CD14-positive monocyte (primary cell): ENCODE data around the gene GCC2. TPM values are rescaled to one million over a fixed set of nuclear protein-coding genes. Genes with fewer than 3 reads are reported as not detected.
A peak's percentile ranks its signal among the peaks of the same experiment; 100 is the strongest.
"Not testable (repeated sequence)": the region's sequence is repeated elsewhere in the genome, so short reads cannot be mapped to it uniquely, and the experiment has no call there.

Experiments
- DNase-seq, 3 donors: peaks; one replicate each; pipeline ENCODE4 v3.0.0-alpha.2; 2011 to 2022
- H2AFZ ChIP-seq: 2 replicates; pipeline ENCODE4 v1.6.0; 2012; ENCODE audit warnings: mild to moderate bottlenecking, low read depth, low read length, inconsistent platforms; ENCODE audit not compliant: insufficient read depth, poor library complexity, severe bottlenecking
- H3K27ac ChIP-seq, 2 donors: 1 replicate in 1 of 2; 2 replicates in 1 of 2; pipeline ENCODE4 v1.5.1; 2012 to 2013; ENCODE audit warnings: low read length in 2 of 2, control low read depth in 1 of 2, inconsistent platforms in 1 of 2, low read depth in 1 of 2, mild to moderate bottlenecking in 1 of 2
- H3K27me3 ChIP-seq, 2 donors: one replicate each; pipeline versions ENCODE4 v1.6.0 to v1.6.1; 2011 to 2013; ENCODE audit warnings: low read length in 2 of 2; ENCODE audit not compliant: control insufficient read depth in 2 of 2, insufficient read depth in 2 of 2
- H3K36me3 ChIP-seq, 2 donors: replicated peaks in 1 of 2; 1 replicate in 1 of 2; 2 replicates in 1 of 2; pipeline versions ENCODE4 v1.5.1 to v1.6.1; 2012 to 2013; ENCODE audit warnings: low read length in 2 of 2, control low read depth in 1 of 2, inconsistent platforms in 1 of 2, mild to moderate bottlenecking in 1 of 2; ENCODE audit not compliant: insufficient read depth in 2 of 2, control insufficient read depth in 1 of 2
- H3K4me1 ChIP-seq, 2 donors: 1 replicate in 1 of 2; 2 replicates in 1 of 2; pipeline versions ENCODE4 v1.5.1 to v1.6.1; 2012 to 2013; ENCODE audit warnings: low read length in 2 of 2, control low read depth in 1 of 2, inconsistent platforms in 1 of 2, mild to moderate bottlenecking in 1 of 2, moderate library complexity in 1 of 2; ENCODE audit not compliant: insufficient read depth in 2 of 2, control insufficient read depth in 1 of 2
- H3K4me2 ChIP-seq: replicated peaks from 2 replicates; pipeline ENCODE3; 2012; ENCODE audit warnings: low read length, moderate library complexity, mild to moderate bottlenecking; ENCODE audit not compliant: poor library complexity, severe bottlenecking; ENCODE audit errors: extremely low read depth
- H3K4me3 ChIP-seq, 3 experiments: fragments of 200-600 bp in 1 of 3; sonication (generic) in 1 of 3; replicated peaks in 1 of 3; 1 replicate in 2 of 3; 2 replicates in 1 of 3; pipeline ENCODE4 v1.5.1; 2011 to 2013; ENCODE audit warnings: low read length in 3 of 3, mild to moderate bottlenecking in 3 of 3, control low read depth in 2 of 3, low read depth in 2 of 3, inconsistent platforms in 1 of 3, moderate library complexity in 1 of 3
- H3K79me2 ChIP-seq: 2 replicates; pipeline ENCODE4 v1.6.0; 2012; ENCODE audit warnings: mild to moderate bottlenecking, control low read depth, inconsistent platforms, low read length, moderate library complexity; ENCODE audit not compliant: insufficient read depth
- H3K9ac ChIP-seq: 2 replicates; pipeline ENCODE4 v1.6.0; 2017; ENCODE audit warnings: low read length, mild to moderate bottlenecking; ENCODE audit not compliant: insufficient read depth, poor library complexity, severe bottlenecking
- H3K9me3 ChIP-seq, 2 donors: replicated peaks in 1 of 2; 1 replicate in 1 of 2; 2 replicates in 1 of 2; pipeline versions ENCODE4 v1.5.1 to v1.6.1; 2012 to 2013; ENCODE audit warnings: low read length in 2 of 2, control low read depth in 1 of 2; ENCODE audit not compliant: control insufficient read depth in 1 of 2, insufficient read depth in 1 of 2
- H4K20me1 ChIP-seq: 2 replicates; pipeline ENCODE4 v1.6.0; 2012; ENCODE audit warnings: mild to moderate bottlenecking, low read length, control low read depth, moderate library complexity; ENCODE audit not compliant: insufficient read depth
- H3K27ac Mint-ChIP-seq, 7 donors: one replicate each; pipeline ENCODE4 v1.8.0; 2020; ENCODE audit warnings: mild to moderate bottlenecking in 7 of 7, mixed read lengths in 7 of 7, moderate library complexity in 6 of 7, inconsistent platforms in 2 of 7
- H3K27me3 Mint-ChIP-seq, 3 donors: one replicate each; pipeline ENCODE4 v1.8.0; 2021 to 2022; ENCODE audit warnings: low read depth in 3 of 3, mild to moderate bottlenecking in 3 of 3, mixed read lengths in 3 of 3, moderate library complexity in 3 of 3, inconsistent platforms in 1 of 3
- H3K36me3 Mint-ChIP-seq, 2 donors: one replicate each; pipeline ENCODE4 v1.8.0; 2020; ENCODE audit warnings: mixed read lengths in 2 of 2, inconsistent platforms in 1 of 2, mild to moderate bottlenecking in 1 of 2
- H3K4me1 Mint-ChIP-seq: one replicate; pipeline ENCODE4 v1.8.0; 2020; ENCODE audit warnings: mild to moderate bottlenecking, mixed read lengths
- H3K4me3 Mint-ChIP-seq, 2 donors: one replicate each; pipeline ENCODE4 v1.8.0; 2020; ENCODE audit warnings: mild to moderate bottlenecking in 2 of 2, mixed read lengths in 2 of 2, moderate library complexity in 1 of 2
- H3K9me3 Mint-ChIP-seq, 7 donors: one replicate each; pipeline ENCODE4 v1.8.0; 2020 to 2022; ENCODE audit warnings: mixed read lengths in 7 of 7, mild to moderate bottlenecking in 6 of 7, moderate library complexity in 6 of 7, inconsistent platforms in 2 of 7
- WGBS: methylation state at CpG from one replicate; pipeline ENCODE4 v1.1.5; 2013; ENCODE audit warnings: missing lambda C conversion rate; ENCODE audit not compliant: insufficient coverage; 5-methylcytosine and 5-hydroxymethylcytosine counted together
- intact Hi-C, 2 donors: fragments of 100-400 bp; cut with micrococcal nuclease; formaldehyde crosslinking; loops; one replicate each; pipeline versions ENCODE4 v1.15.0 to v1.15.1; 2023
- polyA plus RNA-seq, 3 donors: library from polyadenylated mRNA; depleted of rRNA in 1 of 3; unstranded in 2 of 3; stranded (reverse) in 1 of 3; fragments of 300-500 nt in 2 of 3; fragments of >200 nt in 1 of 3; fragmentation: Illumina TruSeq in 2 of 3; gene quantifications; 1 replicate in 2 of 3; 2 replicates in 1 of 3; pipeline ENCODE4 v1.2.3, GENCODE V29; 2012 to 2021
- TF ChIP-seq, protein P1 (sequence below): fragments of 200-600 bp; IDR thresholded peaks from one replicate; pipeline ENCODE4 v1.8.0; 2022; ENCODE audit warnings: antibody characterized with exemption, mild to moderate bottlenecking

GCC2 gene
- polyA plus RNA-seq, 3 donors = 6.0 to 13.7 (median 6.6) TPM

DNA sequence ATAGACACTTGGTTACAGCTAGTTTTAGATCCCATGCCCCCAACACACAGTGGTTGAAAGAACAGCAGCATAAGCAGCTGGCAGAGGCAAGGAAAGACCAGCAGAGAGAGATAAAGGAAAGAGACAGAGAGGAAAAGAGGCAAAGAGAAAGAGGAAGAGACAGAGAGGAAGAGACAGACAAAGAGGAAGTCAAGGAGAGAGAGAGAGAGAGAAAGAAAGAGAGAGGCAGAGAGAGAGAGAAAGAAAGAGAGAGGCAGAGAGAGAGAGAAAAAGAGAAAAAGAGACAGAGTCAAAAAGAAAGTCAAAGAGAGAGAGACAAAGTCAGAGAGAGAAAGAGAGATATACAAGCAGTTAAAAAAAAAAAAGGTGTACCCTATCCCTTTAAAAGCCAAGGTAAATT, 76.3 kb downstream of the GCC2 start:
- H3K4me1 ChIP-seq, H3K4me3 Mint-ChIP-seq, H2AFZ ChIP-seq, H3K4me3 ChIP-seq, H3K4me2 ChIP-seq, H3K9me3 Mint-ChIP-seq, intact Hi-C loops, H3K36me3 Mint-ChIP-seq, H3K27ac ChIP-seq, H3K9ac ChIP-seq, H3K27me3 ChIP-seq, H4K20me1 ChIP-seq, H3K36me3 ChIP-seq, H3K9me3 ChIP-seq, H3K27me3 Mint-ChIP-seq, H3K4me1 Mint-ChIP-seq, H3K79me2 ChIP-seq, DNase-seq: not testable (repeated sequence)
- H3K27ac Mint-ChIP-seq = peak overlapping the region in 4 of 7 donors; percentile 22 to 80 (median 50)

DNA sequence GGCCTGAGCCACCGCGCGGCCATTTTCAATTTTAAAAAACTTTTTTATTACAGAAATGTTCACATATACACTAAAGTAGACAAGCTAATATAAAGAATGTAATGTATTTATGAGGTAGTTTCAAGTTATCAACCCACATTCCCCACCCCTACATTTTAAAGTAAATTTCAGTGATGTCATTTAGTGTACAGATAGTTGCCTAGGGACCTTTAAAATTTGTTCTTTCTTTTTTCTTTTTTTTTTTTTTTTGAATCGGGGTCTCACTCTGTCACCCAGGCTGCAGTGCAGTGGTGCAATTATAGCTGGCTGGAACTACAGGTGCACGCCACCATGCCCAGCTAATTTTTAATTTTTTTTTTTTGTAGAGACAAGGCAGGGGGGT, 82.7 kb downstream of the GCC2 start:
- Histone ChIP-seq H4K20me1 (peaks cover 15% of the 10 kb centered on the region), H3K27me3 (no peaks in the 10 kb centered on the region), H3K4me3 (no peak overlapping the region), H3K9me3 (no peaks in the 10 kb centered on the region), H3K4me2 (no peak overlapping the region), H3K27ac (no peak overlapping the region), H3K36me3 (no peaks in the 10 kb centered on the region), H3K4me1 (peaks cover 15 to 25% of the 10 kb centered on the region in 2 donors), H3K79me2 (peaks cover 21% of the 10 kb centered on the region), H3K9ac (no peak overlapping the region), H2AFZ (peak overlapping the region; percentile 53)
- TF ChIP-seq, protein P1, sequence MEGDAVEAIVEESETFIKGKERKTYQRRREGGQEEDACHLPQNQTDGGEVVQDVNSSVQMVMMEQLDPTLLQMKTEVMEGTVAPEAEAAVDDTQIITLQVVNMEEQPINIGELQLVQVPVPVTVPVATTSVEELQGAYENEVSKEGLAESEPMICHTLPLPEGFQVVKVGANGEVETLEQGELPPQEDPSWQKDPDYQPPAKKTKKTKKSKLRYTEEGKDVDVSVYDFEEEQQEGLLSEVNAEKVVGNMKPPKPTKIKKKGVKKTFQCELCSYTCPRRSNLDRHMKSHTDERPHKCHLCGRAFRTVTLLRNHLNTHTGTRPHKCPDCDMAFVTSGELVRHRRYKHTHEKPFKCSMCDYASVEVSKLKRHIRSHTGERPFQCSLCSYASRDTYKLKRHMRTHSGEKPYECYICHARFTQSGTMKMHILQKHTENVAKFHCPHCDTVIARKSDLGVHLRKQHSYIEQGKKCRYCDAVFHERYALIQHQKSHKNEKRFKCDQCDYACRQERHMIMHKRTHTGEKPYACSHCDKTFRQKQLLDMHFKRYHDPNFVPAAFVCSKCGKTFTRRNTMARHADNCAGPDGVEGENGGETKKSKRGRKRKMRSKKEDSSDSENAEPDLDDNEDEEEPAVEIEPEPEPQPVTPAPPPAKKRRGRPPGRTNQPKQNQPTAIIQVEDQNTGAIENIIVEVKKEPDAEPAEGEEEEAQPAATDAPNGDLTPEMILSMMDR = no peak
- DNase-seq = no peak
- H3K27ac Mint-ChIP-seq = no peak overlapping the region
- peaks cover 0 to 2% (median 0%) of the 10 kb centered on the region in 7 donors for H3K9me3 Mint-ChIP-seq
- intact Hi-C loops = loop anchor here (5.0 to 10.0 kb wide), 3 partner anchors 51 to 87 kb away; partner anchors contain the start of gene GCC2 (in 2 of the 2)
- H3K4me1 Mint-ChIP-seq = peaks cover 34% of the 10 kb centered on the region
- WGBS = no CpG with 5 or more reads among the region's 5 CpGs
- no peaks in the 10 kb centered on the region for H3K27me3 Mint-ChIP-seq
- H3K4me3 Mint-ChIP-seq = peak overlapping the region in 1 of 2 donors; percentile 53
- peaks cover 0 to 2% of the 10 kb centered on the region in 2 donors for H3K36me3 Mint-ChIP-seq
